ENCODE measurements around the gene SRP72.
A peak's percentile ranks its signal among the peaks of the same experiment; 100 is the strongest.

SRP72 gene, protein sequence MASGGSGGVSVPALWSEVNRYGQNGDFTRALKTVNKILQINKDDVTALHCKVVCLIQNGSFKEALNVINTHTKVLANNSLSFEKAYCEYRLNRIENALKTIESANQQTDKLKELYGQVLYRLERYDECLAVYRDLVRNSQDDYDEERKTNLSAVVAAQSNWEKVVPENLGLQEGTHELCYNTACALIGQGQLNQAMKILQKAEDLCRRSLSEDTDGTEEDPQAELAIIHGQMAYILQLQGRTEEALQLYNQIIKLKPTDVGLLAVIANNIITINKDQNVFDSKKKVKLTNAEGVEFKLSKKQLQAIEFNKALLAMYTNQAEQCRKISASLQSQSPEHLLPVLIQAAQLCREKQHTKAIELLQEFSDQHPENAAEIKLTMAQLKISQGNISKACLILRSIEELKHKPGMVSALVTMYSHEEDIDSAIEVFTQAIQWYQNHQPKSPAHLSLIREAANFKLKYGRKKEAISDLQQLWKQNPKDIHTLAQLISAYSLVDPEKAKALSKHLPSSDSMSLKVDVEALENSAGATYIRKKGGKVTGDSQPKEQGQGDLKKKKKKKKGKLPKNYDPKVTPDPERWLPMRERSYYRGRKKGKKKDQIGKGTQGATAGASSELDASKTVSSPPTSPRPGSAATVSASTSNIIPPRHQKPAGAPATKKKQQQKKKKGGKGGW

GRCh38 chr4:56467284-56468096, at the start of gene SRP72:
SRP72 (plus strand) TSS chr4:56467617; CDS start chr4:56467636, 19 bp downstream.
- DNase-seq (ENCODE audit: low read depth): peak; percentile 90
- no peak for TF ChIP-seq CTCF (IDR thresholded peaks at IDR 0.05; ENCODE audit: insufficient read depth, low read depth, low read length, missing control alignments)
- peak within 1 kb of the TSS; percentile 73 for H3K4me3 ChIP-seq (ENCODE audit: low read depth, low read length)

DNA sequence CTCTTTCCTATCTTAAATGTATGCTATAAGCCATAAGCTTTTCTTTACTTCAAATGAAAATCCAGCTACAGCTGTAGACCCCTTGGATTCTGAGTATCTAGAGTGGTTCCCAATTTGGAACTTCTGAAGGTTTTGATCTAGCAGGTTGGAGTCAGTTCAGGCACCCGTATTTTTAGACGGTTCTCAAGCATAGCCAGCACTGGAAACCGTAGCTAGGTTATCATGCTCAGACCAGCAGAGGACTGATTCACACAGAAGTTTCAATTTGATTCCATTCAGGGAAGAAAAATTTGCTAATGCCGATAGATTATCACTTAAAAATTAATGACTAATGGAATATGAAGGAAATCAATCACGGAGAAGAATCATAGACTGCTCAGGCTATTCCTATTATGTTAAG, 43.2 kb upstream of the SRP72 start:
- DNase-seq (ENCODE audit: low read depth): no peak
- H3K4me3 ChIP-seq (ENCODE audit: low read depth, low read length): no peak overlapping the region
- no peak for TF ChIP-seq CTCF (IDR thresholded peaks at IDR 0.05; ENCODE audit: insufficient read depth, low read depth, low read length, missing control alignments)

GRCh38 chr4:56424697-56425514, 42.5 kb upstream of the SRP72 start:
- DNase-seq (ENCODE audit: low read depth): peak; percentile 54
- TF ChIP-seq CTCF (IDR thresholded peaks at IDR 0.05; ENCODE audit: insufficient read depth, low read depth, low read length, missing control alignments): peak; percentile 56
- H3K4me3 ChIP-seq (ENCODE audit: low read depth, low read length): peak overlapping the region; percentile 6; the same call in 1 of the 2 replicates

GRCh38 chr4:56425518-56425917, 41.9 kb upstream of the SRP72 start:
- H3K4me3 ChIP-seq (ENCODE audit: low read depth, low read length): peak overlapping the region; percentile 6; the same call in 1 of the 2 replicates
- no peak for DNase-seq (ENCODE audit: low read depth)
- TF ChIP-seq CTCF (IDR thresholded peaks at IDR 0.05; ENCODE audit: insufficient read depth, low read depth, low read length, missing control alignments): no peak

- no peak for TF ChIP-seq CTCF (IDR thresholded peaks at IDR 0.05; ENCODE audit: insufficient read depth, low read depth, low read length, missing control alignments)
- peak; percentile 69 for DNase-seq (ENCODE audit: low read depth)
- no peak overlapping the region for H3K4me3 ChIP-seq (ENCODE audit: low read depth, low read length)
Measured at GRCh38 chr4:56426273-56426672, 41.1 kb upstream of the SRP72 start.

DNA sequence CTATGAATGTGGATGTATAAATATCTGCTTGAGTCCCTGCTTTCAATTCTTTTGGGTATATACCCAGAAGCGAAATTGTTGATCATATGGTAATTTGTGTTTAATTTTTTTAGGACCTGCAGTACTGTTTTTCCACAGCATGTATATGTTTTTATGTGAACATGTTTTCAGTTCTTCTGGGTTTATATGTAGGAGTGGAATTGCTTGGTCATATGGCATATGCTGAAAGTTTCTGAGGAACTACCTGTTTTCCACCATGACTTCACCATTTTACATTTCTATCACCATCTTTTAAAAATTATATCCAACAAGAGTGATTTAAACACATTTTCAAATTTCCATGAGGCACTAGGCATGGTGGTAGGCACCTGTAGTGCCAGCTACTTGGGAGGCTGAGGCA, 40.2 kb upstream of the SRP72 start:
- no peak for DNase-seq (ENCODE audit: low read depth)
- no peak overlapping the region for H3K4me3 ChIP-seq (ENCODE audit: low read depth, low read length)
- no peak for TF ChIP-seq CTCF (IDR thresholded peaks at IDR 0.05; ENCODE audit: insufficient read depth, low read depth, low read length, missing control alignments)
